H1 (cell line): ENCODE measurements around the gene THAP7. TPM values are rescaled to one million over a fixed set of nuclear protein-coding genes. Genes with fewer than 3 reads are reported as not detected.

Source experiments
- CTCF ChIA-PET: fragments of 300-600 bp; sonication (Branson Sonifier 250); formaldehyde crosslinking; loops from one replicate; lab custom pipeline; 2021; ENCODE audit not compliant: partially characterized antibody; lab: Charles Lee
- POLR2A ChIA-PET: fragments of 300-600 bp; sonication (Branson Sonifier 250); formaldehyde crosslinking; loops from one replicate; lab custom pipeline; 2021; ENCODE audit warnings: inconsistent platforms; ENCODE audit not compliant: partially characterized antibody; lab: Charles Lee
- DNase-seq, 2 experiments: peaks; one replicate each; pipeline versions ENCODE4 v3.0.0 to v3.0.0-alpha.2; 2010 to 2022; ENCODE audit warnings: low spot score in 2 of 2, low read depth in 1 of 2, mixed read lengths in 1 of 2
- FAIRE-seq: peaks from 2 replicates; lab custom pipeline; 2011; peaks lifted over from hg19 to GRCh38; lab: Jason Lieb, UNC
- H2AFZ ChIP-seq: 2 replicates; pipeline ENCODE4 v1.8.1; 2012; ENCODE audit warnings: low read length, inconsistent platforms
- H2AK5ac ChIP-seq: 2 replicates; pipeline ENCODE4 v1.6.1; 2013; ENCODE audit warnings: low read depth, low read length
- H2BK120ac ChIP-seq: replicated peaks from 2 replicates; pipeline ENCODE3; 2013; ENCODE audit warnings: low read depth, low read length, inconsistent platforms
- H2BK12ac ChIP-seq: 2 replicates; pipeline ENCODE4 v1.6.1; 2013; ENCODE audit warnings: low read depth, low read length
- H2BK15ac ChIP-seq: 2 replicates; pipeline ENCODE4 v1.6.1; 2013; ENCODE audit warnings: low read length
- H2BK20ac ChIP-seq: 2 replicates; pipeline ENCODE4 v1.6.1; 2013; ENCODE audit warnings: low read length
- H2BK5ac ChIP-seq: 2 replicates; pipeline ENCODE4 v1.6.1; 2013; ENCODE audit warnings: low read depth, low read length
- H3K14ac ChIP-seq: 2 replicates; pipeline ENCODE4 v1.6.1; 2013; ENCODE audit warnings: inconsistent platforms; ENCODE audit not compliant: insufficient read length
- H3K18ac ChIP-seq: 2 replicates; pipeline ENCODE4 v1.6.1; 2013; ENCODE audit warnings: low read length; ENCODE audit errors: extremely low read depth
- H3K23ac ChIP-seq: 2 replicates; pipeline ENCODE4 v1.6.1; 2013; ENCODE audit warnings: inconsistent platforms; ENCODE audit not compliant: insufficient read length
- H3K23me2 ChIP-seq: 2 replicates; pipeline ENCODE4 v1.6.1; 2013; ENCODE audit warnings: low read depth, low read length
- H3K27ac ChIP-seq: 2 replicates; pipeline ENCODE4 v1.6.1; 2011; ENCODE audit warnings: low read depth, low read length, inconsistent platforms
- H3K27me3 ChIP-seq, 4 experiments: replicated peaks in 1 of 4; 1 replicate in 1 of 4; 2 replicates in 3 of 4; pipeline versions ENCODE4 v1.6.1 to v1.8.1; 2011 to 2013; ENCODE audit warnings: low read length in 3 of 4, mild to moderate bottlenecking in 3 of 4, inconsistent platforms in 2 of 4, mixed read lengths in 2 of 4, moderate library complexity in 1 of 4; ENCODE audit not compliant: control insufficient read depth in 3 of 4, insufficient read depth in 3 of 4; ENCODE audit errors: extremely low read depth in 1 of 4
- H3K36me3 ChIP-seq, 4 experiments: 2 replicates each; pipeline versions ENCODE4 v1.6.1 to v1.8.1; 2011 to 2013; ENCODE audit warnings: mild to moderate bottlenecking in 4 of 4, low read length in 3 of 4, moderate library complexity in 2 of 4, control low read depth in 1 of 4, inconsistent platforms in 1 of 4; ENCODE audit not compliant: insufficient read depth in 4 of 4, control insufficient read depth in 2 of 4
- H3K4ac ChIP-seq: replicated peaks from 2 replicates; pipeline ENCODE3; 2013; ENCODE audit warnings: low read length, low read depth, mixed read lengths, inconsistent platforms; ENCODE audit not compliant: insufficient read length
- H3K4me1 ChIP-seq, 4 experiments: replicated peaks in 1 of 4; 1 replicate in 1 of 4; 2 replicates in 3 of 4; pipeline versions ENCODE4 v1.6.1 to v1.8.1; 2011 to 2013; ENCODE audit warnings: low read length in 3 of 4, inconsistent platforms in 2 of 4, mixed read lengths in 1 of 4; ENCODE audit not compliant: insufficient read depth in 4 of 4, control insufficient read depth in 3 of 4
- H3K4me2 ChIP-seq, 2 experiments: 2 replicates each; pipeline versions ENCODE4 v1.6.1 to v1.8.1; 2011 to 2013; ENCODE audit warnings: low read depth in 2 of 2, low read length in 2 of 2, control low read depth in 1 of 2, inconsistent platforms in 1 of 2, mild to moderate bottlenecking in 1 of 2; ENCODE audit not compliant: insufficient read depth in 1 of 2
- H3K4me3 ChIP-seq, 4 experiments: fragments of 200-600, 300-600 bp in 1 of 4; sonication (generic), shearing (Covaris generic), sonication (Bioruptor Twin) in 1 of 4; 2 replicates each; pipeline versions ENCODE4 v1.5.1 to v1.8.1; 2011 to 2016; ENCODE audit warnings: low read length in 4 of 4, low read depth in 3 of 4, control low read depth in 2 of 4, inconsistent platforms in 2 of 4, mild to moderate bottlenecking in 2 of 4, mixed read lengths in 1 of 4, moderate library complexity in 1 of 4; ENCODE audit not compliant: insufficient read depth in 2 of 4; ENCODE audit errors: extremely low read depth in 1 of 4
- H3K56ac ChIP-seq: replicated peaks from 2 replicates; pipeline ENCODE3; 2013; ENCODE audit warnings: low read depth, mild to moderate bottlenecking, mixed read lengths, low read length, inconsistent platforms; ENCODE audit not compliant: insufficient read length
- H3K79me1 ChIP-seq: 2 replicates; pipeline ENCODE4 v1.6.1; 2013; ENCODE audit warnings: low read depth, low read length, control low read depth
- H3K79me2 ChIP-seq, 2 experiments: 2 replicates each; pipeline versions ENCODE4 v1.6.1 to v1.8.1; 2012 to 2013; ENCODE audit warnings: low read length in 2 of 2, mild to moderate bottlenecking in 2 of 2, inconsistent platforms in 1 of 2; ENCODE audit not compliant: insufficient read depth in 2 of 2, control insufficient read depth in 1 of 2
- H3K9ac ChIP-seq, 4 experiments: replicated peaks in 1 of 4; 1 replicate in 1 of 4; 2 replicates in 3 of 4; pipeline versions ENCODE4 v1.6.1 to v1.8.1; 2011 to 2013; ENCODE audit warnings: low read depth in 3 of 4, low read length in 3 of 4, control low read depth in 2 of 4, mild to moderate bottlenecking in 2 of 4, moderate library complexity in 2 of 4, inconsistent platforms in 1 of 4; ENCODE audit errors: extremely low read depth in 1 of 4
- H3K9me3 ChIP-seq, 2 experiments: 2 replicates each; pipeline versions ENCODE4 v1.6.1 to v1.8.1; 2012 to 2013; ENCODE audit warnings: mild to moderate bottlenecking in 2 of 2, moderate library complexity in 2 of 2, control low read depth in 1 of 2, inconsistent platforms in 1 of 2, low read depth in 1 of 2, low read length in 1 of 2, mixed read lengths in 1 of 2; ENCODE audit not compliant: insufficient read depth in 2 of 2
- H4K20me1 ChIP-seq, 2 experiments: replicated peaks in 1 of 2; 2 replicates each; pipeline versions ENCODE3 to v1.8.1; 2011 to 2013; ENCODE audit warnings: inconsistent platforms in 2 of 2, low read length in 2 of 2, mild to moderate bottlenecking in 1 of 2; ENCODE audit not compliant: insufficient read depth in 2 of 2, control insufficient read depth in 1 of 2
- H4K5ac ChIP-seq: 2 replicates; pipeline ENCODE4 v1.6.1; 2013; ENCODE audit warnings: low read length, low read depth, mixed read lengths, inconsistent platforms; ENCODE audit not compliant: insufficient read length
- H4K8ac ChIP-seq: 2 replicates; pipeline ENCODE4 v1.8.0; 2013; ENCODE audit warnings: mild to moderate bottlenecking, moderate library complexity, low read length, inconsistent platforms; ENCODE audit not compliant: insufficient read depth; ENCODE audit errors: extremely low read depth
- H4K91ac ChIP-seq: replicated peaks from 2 replicates; pipeline ENCODE3; 2013; ENCODE audit warnings: low read length, mixed read lengths, inconsistent platforms; ENCODE audit not compliant: insufficient read length
- CEBPB ChIP-seq: IDR thresholded peaks from 2 replicates; pipeline ENCODE4 v1.6.1; 2012; ENCODE audit warnings: low read depth, low read length
- CHD1 ChIP-seq: IDR thresholded peaks from 2 replicates; pipeline ENCODE4 v1.6.1; 2012; ENCODE audit warnings: low read depth, low read length, improper control_type of control experiment
- CTCF ChIP-seq, 3 experiments: IDR thresholded peaks; 1 replicate in 2 of 3; 2 replicates in 1 of 3; pipeline versions ENCODE4 v1.5.1 to v1.6.1; 2011; ENCODE audit warnings: low read length in 3 of 3, mild to moderate bottlenecking in 3 of 3, inconsistent platforms in 2 of 3, low read depth in 1 of 3, moderate library complexity in 1 of 3; ENCODE audit not compliant: insufficient read depth in 1 of 3; ENCODE audit errors: control extremely low read depth in 1 of 3
- JUND ChIP-seq: IDR thresholded peaks from 2 replicates; pipeline ENCODE4 v1.6.1; 2011; ENCODE audit warnings: mild to moderate bottlenecking, improper control_type of control experiment, low read length
- POLR2A ChIP-seq, 2 experiments: IDR thresholded peaks; 1 replicate in 1 of 2; 2 replicates in 1 of 2; pipeline ENCODE4 v1.6.1; 2011; ENCODE audit warnings: low read depth in 2 of 2, low read length in 2 of 2, mild to moderate bottlenecking in 2 of 2; ENCODE audit errors: control extremely low read depth in 1 of 2
- RAD21 ChIP-seq, 2 experiments: IDR thresholded peaks in 1 of 2; conservative IDR thresholded peaks in 1 of 2; 2 replicates each; pipeline ENCODE4 v1.6.1; 2011; ENCODE audit warnings: low read depth in 2 of 2, low read length in 2 of 2, improper control_type of control experiment in 1 of 2, inconsistent platforms in 1 of 2, mild to moderate bottlenecking in 1 of 2, moderate library complexity in 1 of 2
- RXRA ChIP-seq: IDR thresholded peaks from 2 replicates; pipeline ENCODE4 v1.6.1; 2011; ENCODE audit warnings: low read depth, mild to moderate bottlenecking, low read length, moderate library complexity; ENCODE audit not compliant: insufficient read depth
- WGBS, 2 experiments: shearing (Covaris generic) in 1 of 2; methylation state at CpG; one replicate each; pipeline versions ENCODE4 v1.1.6 to v1.1.7; 2013 to 2015; ENCODE audit warnings: low lambda C conversion rate in 2 of 2, mixed read lengths in 2 of 2, inconsistent platforms in 1 of 2, low coverage in 1 of 2, missing lambda C conversion rate in 1 of 2; ENCODE audit not compliant: insufficient replicate concordance in 2 of 2, insufficient coverage in 1 of 2, insufficient read length in 1 of 2; ENCODE audit errors: extremely low coverage in 1 of 2, missing lambda C conversion rate in 1 of 2; 5-methylcytosine and 5-hydroxymethylcytosine counted together
- polyA plus RNA-seq, 7 experiments: library from polyadenylated mRNA; depleted of rRNA in 3 of 7; stranded (reverse) in 5 of 7; unstranded in 2 of 7; fragments of >200 nt in 5 of 7; fragments of 200-250 nt in 2 of 7; gene quantifications; 1 replicate in 5 of 7; 2 replicates in 1 of 7; 4 replicates in 1 of 7; pipeline versions ENCODE4 v1.2.1 to v1.2.3, GENCODE V29; 2011 to 2013; ENCODE audit warnings: missing spikeins in 2 of 7, mixed read lengths in 2 of 7
- total RNA-seq: library from RNA; stranded (reverse); fragmentation: NEBNext Ultra II Directional; extraction: Animal tissue kit (Norgen Biotek cat#: 25700); gene quantifications from 2 replicates; pipeline ENCODE4 v1.2.1, GENCODE V29; 2021
- TF ChIP-seq, protein P1 (sequence below): IDR thresholded peaks from 2 replicates; pipeline ENCODE4 v1.6.1; 2011; ENCODE audit warnings: low read length, improper control_type of control experiment

The THAP7 gene
- total and polyA plus RNA-seq, 2 of the 8 experiments (the other 6 are each of a cell fraction or from before 2014, with no cell fraction given): 16.9 to 32.5 TPM

- no peak for FAIRE-seq
- H3K27ac ChIP-seq: no peak overlapping the region
Measured at GRCh38 chr22:21020802-21021429, 19.0 kb upstream of the THAP7 start.

More at GRCh38 chr22:21020802-21021429, 19.0 kb upstream of the THAP7 start:
- H2AK5ac ChIP-seq: no peak overlapping the region
- no peaks in the 10 kb centered on the region for H3K79me1 ChIP-seq
- WGBS, 2 experiments: 62% methylated on average over 7 of the region's 7 CpGs; no CpG with 5 or more reads in 1 of the 2 experiments
- POLR2A ChIA-PET: interaction anchor here (0.7 to 1.1 kb wide), 2 partner anchors 9 to 19 kb away, joined by 3 to 4 read pairs; partner anchors contain the start of gene THAP7
- H2BK5ac ChIP-seq: no peak overlapping the region
- H3K4ac ChIP-seq: no peak overlapping the region
- CTCF ChIA-PET: interaction anchor here (0.6 to 3.5 kb wide), 31 partner anchors 8 to 884 kb away, joined by 3 to 37 read pairs (median 4); partner anchors contain the start of genes LRRC74B and SLC7A4
- no peaks in the 10 kb centered on the region for H3K23me2 ChIP-seq
- H3K79me2 ChIP-seq: no peaks in the 10 kb centered on the region
- H3K4me1 ChIP-seq: no peaks in the 10 kb centered on the region
- no peak overlapping the region for H4K91ac ChIP-seq
- no peak overlapping the region for H3K56ac ChIP-seq
- H3K9ac ChIP-seq: no peak overlapping the region
- no peaks in the 10 kb centered on the region for H3K36me3 ChIP-seq
- H4K8ac ChIP-seq: no peak overlapping the region; the same call in 1 of the 2 replicates
- H3K9me3 ChIP-seq: no peaks in the 10 kb centered on the region
- no peak overlapping the region for H3K4me3 ChIP-seq
- TF ChIP-seq RAD21 (IDR thresholded peaks at IDR 0.05 in 1 of 2, conservative IDR thresholded peaks at IDR 0.05 in 1 of 2; ENCODE audit: low read depth in 2 of 2, low read length in 2 of 2) (peak; percentile 71 to 73), CHD1 (no peak), RXRA (no peak), POLR2A (IDR thresholded peaks at IDR 0.05; ENCODE audit: control extremely low read depth in 1 of 2, low read depth in 2 of 2, low read length in 2 of 2) (no peak), JUND (no peak), CTCF (IDR thresholded peaks at IDR 0.05; ENCODE audit: control extremely low read depth in 1 of 3, insufficient read depth in 1 of 3, low read depth in 1 of 3, low read length in 3 of 3) (peak; percentile 70 to 80 (median 74)), CEBPB (peak; percentile 37; the same call in 1 of the 2 replicates)
- TF ChIP-seq, protein P1, sequence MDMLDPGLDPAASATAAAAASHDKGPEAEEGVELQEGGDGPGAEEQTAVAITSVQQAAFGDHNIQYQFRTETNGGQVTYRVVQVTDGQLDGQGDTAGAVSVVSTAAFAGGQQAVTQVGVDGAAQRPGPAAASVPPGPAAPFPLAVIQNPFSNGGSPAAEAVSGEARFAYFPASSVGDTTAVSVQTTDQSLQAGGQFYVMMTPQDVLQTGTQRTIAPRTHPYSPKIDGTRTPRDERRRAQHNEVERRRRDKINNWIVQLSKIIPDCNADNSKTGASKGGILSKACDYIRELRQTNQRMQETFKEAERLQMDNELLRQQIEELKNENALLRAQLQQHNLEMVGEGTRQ: no peak
- TF ChIP-seq, all 59 proteins: peak for 3
- H2BK20ac ChIP-seq: no peak overlapping the region
- H2BK12ac ChIP-seq: 0 out of 2 replicates have a peak overlapping the region, but pooled peaks have one; percentile 23
- no peak overlapping the region for H2AFZ ChIP-seq
- H3K18ac ChIP-seq: no peak overlapping the region
- H3K4me2 ChIP-seq: no peak overlapping the region
- H4K20me1 ChIP-seq: no peaks in the 10 kb centered on the region
- H3K23ac ChIP-seq: no peak overlapping the region
- H2BK120ac ChIP-seq: no peak overlapping the region
- H4K5ac ChIP-seq: no peak overlapping the region
- no peaks in the 10 kb centered on the region; a peak in 1 of 7 replicates for H3K27me3 ChIP-seq
- peak in 1 of 2 experiments; percentile 73 for DNase-seq
- no peak overlapping the region for H3K14ac ChIP-seq
- H2BK15ac ChIP-seq: peak overlapping the region; percentile 31; the same call in 1 of the 2 replicates
